Germinal center (tissue), 1 donor: ENCODE results near the gene FAM83E.
"Not testable (repeated sequence)": the region's sequence is repeated elsewhere in the genome, so short reads cannot be mapped to it uniquely, and the experiment has no call there.

Source experiments
- DNase-seq: peaks from one replicate; pipeline ENCODE4 v3.0.0; 2012; ENCODE audit warnings: mixed read lengths, low spot score

The FAM83E gene

DNA sequence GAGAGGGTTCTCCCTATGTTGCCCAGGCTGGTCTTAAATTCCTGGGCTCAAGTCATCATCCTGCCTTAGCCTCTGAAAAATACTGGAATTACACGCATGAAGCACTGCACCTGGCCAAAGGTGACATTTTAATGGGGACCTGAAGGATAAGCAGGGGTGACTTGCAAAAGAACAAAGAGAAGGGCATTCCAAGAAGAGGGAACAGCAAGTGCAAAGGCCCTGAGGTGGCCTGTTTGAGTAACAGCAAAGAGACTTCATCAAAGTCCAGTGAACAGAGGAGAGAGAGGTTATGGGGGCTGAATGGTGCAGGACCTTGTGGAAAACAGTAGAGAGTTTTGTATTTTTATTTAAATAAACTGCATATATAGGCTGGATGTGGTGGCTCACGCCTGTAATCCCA is 27.0 kb upstream of the FAM83E start:
- DNase-seq, result no peak

DNA sequence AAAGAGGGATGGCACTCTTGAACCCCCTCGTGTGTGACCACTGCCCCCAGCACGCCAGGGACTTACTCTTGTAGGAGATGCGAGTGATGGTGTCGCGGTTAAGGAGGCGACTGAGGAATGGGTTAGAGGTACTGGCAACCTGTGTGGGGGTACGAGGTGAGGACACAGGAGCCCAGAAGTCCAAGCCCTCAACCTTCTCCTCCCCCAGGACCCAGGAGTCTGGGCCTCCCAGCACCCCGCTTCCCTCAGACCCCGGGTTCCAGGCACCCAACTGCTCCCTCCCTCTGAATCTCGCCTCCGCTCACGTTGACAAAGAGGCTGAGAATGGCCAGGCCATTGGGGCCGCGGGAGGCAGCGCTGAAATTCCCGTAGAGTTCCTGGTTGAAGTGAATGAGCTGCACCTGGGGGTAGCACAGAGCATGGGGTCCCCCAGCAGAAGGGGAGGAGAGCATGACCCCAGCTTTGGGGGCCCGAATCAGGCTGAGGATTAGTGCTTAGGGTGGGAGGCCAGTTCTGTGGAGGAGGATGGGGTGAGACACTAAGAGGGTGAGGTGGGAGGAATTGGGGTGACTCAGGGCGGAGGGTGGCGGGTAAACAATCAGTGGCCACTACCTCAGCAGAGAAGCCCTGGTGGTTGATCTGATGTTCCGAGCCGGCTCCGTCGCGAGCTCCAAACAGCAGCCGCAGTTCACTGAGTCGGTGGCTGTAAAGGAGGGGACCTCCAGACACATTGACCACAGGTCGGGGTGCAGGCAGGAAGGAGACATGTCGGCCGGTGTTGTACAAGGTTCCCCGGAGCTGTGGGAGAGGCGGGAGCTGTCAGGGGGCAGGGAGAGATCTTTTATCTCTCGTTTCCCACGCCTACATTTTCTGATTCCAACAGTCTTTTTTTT is 24.9 kb upstream of the FAM83E start:
- DNase-seq, result no peak

DNA sequence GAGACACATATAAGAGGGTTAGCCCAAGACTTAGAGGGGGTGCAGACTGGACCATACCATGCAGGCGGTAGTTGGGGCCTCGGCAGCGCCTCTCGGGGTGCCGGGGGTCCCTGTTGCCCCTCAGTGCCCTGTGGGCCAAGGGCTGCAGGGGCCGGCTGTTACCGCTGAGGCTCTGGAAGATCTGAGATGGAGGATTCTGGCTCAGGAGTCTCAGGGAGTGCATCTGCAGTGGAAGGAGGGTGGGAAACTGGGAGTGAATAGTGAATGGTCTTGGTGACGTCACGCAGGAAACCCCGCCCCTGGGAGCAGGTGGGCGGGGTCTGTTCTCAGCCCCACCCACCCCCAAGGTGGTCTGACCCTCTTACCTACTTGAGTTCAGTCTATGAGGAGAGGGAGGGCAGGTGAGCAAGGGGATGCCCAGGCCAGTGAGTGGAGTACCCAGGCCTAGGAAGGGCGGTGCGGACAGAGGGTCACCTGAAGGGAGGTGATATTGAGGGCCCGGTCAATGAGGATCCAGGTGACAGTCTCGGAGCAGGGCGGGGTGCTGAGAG is 24.0 kb upstream of the FAM83E start:
- no peak for DNase-seq

DNA sequence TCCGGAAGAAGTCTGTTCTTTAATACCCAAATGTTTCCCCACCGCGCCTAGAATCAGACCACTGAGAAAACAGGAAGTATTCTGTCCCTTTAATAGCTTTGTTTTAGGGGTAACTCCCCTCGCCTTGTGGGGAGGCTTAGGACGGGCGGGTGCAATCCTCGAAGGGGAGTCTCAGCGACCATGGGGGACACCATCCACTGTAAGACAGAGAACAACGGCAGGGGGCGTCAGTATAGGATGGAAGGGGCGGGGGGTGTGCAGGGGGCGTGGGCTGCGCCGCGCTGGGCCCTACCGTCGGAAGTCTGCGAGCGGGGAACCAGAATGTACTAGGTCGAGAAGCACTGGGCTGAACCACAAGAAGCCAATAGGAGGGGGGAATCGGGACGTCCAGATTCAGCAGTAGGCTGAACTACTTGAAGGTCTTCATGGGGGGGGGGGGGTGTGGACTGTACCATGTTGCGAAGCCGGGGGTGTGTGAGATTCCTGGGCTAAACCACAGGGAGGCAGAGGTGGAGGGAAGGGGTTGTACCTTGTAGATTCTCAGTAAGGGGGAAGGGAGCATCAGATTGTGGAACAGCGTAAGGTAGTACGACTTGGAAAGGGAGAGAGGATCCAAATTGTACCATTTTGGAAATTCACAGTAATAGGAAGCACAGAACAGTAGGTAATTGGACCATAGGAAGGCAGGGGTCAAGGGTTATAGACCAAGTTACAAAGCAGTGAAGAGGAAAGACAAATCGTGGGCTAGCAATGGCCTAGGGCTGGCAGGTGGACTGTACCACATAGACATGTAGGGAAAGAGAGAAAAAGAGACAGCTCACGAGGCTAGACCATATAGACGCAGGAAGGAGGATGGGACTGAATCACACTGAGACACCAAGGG is 23.3 kb upstream of the FAM83E start:
- DNase-seq, result peak; percentile 92

DNA sequence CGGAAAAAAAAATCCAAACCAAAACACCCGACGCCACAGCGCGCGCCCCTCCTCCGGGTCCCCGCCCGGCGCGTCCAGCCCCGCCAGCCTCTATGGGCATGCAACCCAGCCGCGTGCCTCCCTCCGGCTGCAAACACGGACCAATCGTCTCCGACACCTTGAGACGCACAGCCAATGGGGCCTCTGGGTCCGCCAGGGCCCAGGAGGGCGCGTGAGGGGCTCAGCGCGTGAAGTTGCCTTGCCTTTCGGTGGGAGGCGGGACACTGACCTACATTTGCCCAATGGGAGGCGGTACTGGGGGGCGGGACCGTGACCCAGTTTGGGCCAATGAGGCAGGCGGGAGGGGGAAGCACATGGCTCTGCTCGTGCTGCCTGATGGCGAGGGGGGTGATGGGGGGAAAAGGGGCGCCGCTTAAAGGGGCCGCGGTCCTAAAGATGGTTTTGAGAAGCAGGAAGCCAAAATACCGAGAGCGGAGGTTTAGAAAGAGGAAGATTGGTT is 22.6 kb upstream of the FAM83E start:
- DNase-seq, result peak; percentile 98

DNA sequence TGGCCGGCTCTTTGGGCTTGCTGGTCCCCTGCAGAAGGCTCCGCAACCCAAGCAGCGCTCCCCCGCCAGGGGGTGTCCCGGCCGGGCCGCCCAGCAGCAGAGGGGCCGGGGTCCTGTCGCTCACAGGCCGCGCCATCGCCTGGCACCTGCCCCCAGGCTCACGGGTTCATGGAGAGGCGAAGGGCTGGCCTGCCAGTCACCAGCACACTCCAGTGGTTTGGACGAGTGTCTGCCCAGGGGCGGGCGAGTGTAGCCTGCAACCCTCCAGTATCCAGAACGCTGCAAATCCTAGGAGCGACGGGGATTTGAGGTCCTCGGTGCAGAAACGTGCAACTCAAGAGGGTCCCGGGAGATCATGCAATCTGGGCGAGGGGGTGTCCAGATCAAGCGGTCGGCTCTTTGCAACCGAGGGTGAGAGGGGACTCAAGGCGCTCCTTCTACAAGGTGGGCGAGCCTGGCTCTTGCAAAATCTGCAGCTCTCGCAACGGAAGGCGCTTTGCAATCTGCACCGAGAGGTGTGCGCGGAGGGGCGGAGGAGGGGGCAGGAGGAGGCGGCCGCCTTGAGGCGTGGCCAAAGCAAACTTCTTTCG is 22.1 kb upstream of the FAM83E start, which contains the start of gene DBP:
DBP (minus strand) TSS at position 521 of the 590 bp plus-strand sequence; CDS start at position 136, 385 bp downstream.
- no peak for DNase-seq

DNA sequence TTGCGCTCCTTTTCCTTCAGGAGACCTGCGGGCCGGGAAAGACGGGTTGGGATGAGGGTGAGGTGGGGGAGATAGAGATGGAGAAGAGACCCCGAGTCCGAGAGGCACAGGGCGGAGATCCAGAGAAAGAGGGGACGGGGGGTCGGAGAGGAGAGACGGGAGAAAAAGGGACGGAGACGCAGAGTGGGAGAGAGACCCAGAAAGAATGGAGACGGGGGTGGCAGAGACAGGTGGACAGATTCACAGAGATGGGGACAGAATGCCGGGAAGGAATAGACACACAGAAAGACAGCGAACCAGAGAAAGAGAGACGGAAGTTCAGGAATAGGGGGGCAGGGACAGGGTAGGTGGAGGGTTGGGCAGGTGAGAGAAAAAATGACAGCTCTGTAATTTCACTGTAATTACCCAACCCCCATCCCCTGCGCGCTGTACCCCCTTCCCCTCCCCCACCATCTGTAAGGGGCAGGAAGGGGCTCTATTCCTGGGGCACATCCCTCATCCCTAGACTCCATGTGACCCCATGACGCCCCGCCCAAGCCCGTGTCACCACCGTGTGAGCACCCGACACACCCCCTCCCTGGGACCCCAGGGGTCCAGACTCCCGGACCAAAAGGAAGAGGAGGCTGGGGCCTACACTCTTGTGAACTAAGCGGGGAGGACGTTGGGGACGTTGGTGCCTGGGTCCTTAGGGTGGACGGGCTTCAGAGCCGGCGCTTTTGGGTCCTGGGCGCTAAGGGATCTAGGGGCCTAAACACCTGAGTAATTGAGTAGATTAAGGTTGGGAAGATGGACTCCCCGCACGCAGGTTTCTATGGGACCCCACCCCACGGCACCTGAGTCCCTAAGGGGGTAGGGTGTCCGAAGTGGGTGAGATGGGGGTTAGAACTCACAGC is 21.3 kb upstream of the FAM83E start:
- DNase-seq, result no peak

DNA sequence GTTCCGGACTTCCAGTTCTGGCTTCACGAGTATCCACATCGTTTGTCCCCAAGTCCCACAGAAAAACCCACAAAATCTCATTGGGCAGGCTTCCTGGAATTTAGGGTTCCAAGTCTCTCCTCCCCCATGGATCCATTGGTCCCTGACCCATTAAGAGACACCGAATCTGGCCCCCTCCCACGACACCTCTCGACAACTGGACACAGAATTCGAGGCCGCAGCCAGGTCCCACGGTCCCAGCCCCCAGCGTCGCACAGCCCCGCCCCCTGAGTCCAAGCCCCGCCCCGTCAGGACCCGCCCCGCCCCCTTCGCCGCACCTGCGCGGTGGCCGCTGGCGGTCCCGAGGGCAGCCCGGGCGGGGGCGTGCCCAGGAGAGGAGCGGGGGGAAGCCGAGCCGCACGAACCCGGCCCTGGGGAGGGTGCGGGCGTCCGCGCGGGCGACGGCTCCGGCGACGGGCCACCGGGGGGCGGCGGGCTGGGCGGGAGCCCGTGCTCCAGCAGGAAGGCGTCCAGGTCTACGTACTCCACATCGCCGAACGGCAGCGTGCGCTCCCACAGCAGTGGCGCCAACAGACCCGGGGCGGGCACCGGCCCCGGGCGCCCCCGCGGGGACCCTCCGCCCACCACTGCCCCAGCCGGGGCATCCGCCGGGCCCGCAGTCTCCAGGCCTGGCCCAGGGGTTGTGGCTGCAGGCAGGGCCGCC is 20.5 kb upstream of the FAM83E start:
- peak; percentile 87 for DNase-seq

DNA sequence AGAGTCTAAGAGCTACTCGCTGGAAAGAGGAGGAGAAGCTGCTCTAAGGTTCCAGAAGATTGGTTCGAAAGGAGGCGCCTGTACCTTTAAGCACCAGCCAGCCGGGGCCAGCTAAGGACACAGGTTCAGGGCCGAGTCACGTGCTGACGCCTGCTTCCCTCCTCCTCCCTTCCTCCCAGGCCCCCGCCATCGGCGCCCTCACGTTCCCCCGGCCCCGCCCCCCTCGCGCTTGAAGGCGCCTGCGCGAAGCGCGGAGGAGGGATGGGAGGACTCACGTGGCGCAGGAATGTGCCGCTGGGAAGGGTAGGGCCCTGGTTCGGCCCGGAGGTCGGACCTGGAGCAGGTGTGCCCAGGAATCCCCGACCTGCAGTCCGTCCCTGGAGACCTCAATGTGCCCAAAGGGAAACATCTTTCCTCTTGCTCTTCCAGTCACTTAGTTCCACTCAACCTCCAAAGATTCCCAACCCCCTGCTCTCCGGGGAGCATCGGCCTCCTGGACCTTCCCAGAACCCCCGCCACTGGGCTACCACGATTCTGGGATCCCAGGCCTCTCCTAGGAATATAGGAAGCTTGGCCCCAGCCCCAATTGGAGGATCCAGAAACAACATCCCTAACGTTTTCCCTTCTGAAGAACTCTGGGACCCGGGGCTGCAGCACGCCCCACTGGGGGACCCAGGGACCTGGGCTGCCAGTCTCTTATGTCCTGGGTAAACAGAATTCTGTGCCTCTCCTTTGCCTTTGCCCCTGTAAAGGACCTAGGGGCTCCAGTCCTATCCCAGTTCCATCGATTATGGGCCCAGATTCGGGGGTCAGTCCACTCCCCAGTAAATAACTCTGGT is 19.8 kb upstream of the FAM83E start:
- DNase-seq, result peak; percentile 80

DNA sequence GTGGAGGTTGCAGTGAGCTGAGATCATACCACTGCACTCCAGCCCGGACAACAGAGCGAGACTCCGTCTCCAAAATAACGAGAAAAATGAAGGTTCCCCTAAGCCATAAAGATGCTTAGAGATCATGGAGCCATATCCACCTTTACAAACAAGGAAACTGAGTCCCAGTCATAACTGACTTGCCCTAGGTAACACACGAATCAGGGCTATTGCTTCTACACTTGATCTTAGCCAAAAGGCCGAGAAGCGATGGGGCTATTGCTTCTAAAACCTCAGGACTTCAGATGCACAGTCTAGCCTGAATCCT is 19.1 kb upstream of the FAM83E start:
- no peak for DNase-seq

DNA sequence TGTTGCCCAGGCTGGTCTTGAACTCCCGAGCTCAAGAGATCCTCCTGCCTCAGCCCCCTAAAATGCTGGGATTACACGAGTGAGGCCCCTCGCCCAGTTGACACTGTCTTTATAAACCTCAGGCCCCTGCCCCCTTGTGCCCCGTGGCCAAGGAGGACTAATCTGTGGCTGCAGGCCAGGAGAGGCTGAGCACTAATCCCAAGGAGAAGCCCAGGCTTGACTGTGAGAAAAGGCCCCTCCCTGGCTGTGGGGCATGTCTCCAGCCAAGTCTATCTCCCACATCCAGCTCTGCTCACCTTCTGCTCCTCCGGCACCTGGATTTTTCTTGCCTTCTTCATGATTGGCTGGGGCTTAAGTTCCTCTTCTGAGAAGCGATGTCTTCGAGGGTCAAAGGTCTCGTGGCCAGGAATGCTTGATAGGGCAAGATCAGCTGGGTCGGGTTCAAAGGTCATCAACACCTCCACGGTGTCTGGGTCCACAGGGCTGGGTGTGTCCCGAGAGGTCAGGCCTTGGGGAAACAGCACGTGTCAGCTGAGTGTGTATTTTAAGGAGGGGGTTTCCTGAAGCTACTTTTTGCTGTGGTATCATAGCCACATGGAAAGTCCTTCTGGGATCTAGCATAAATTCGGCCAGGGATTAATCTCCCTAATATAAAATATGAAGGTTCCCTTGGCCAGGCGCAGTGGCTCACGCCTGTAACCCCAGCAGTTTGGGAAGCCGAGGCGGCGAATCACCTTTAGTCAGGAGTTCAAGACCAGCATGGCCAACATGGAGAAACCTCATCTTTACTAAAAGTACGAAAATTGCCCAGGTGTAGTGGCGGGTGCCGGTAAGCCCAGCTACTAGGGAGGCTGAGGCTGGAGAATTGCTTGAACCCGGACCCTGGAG is 18.5 kb upstream of the FAM83E start:
- no peak for DNase-seq

DNA sequence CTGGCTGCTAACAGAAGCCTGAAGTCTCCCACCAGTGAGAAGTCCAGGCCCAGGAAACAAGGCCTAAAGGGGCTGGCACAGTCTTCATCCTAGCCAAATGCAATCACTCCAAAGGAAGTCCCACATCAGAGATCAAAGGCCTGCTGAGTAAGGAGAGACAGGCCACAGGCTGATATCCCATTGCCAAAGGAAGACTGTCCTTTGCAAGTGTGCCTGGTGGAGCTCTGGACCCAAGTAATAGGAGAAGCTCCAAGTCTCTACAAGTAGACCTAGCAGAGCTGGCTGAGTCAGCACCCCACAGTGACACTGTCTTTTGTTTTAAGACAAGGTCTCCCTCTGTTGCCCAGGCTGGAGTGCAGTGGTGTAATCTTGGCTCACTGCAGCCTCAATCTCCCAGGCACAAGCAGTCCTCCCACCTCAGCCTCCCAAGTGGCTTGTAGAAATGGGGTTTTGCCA is 17.8 kb upstream of the FAM83E start:
- DNase-seq, result no peak

DNA sequence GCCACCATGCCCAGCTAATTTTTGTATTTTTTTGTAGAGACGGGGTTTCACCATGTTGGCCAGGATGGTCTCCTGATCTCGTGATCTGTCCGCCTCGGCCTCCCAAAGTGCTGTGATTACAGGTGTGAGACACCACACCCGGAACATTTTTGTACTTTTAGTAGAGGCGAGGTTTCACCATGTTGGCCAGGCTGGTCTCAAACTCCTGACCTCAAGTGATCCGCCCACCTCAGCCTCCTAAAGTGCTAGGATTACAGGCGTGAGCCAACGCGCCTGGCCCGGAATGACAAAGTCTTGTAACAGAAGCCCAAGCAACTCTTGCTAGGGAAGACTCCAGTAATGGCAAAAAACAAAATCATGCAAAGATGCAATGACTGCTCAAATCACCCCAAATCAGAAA is 17.4 kb upstream of the FAM83E start:
- not testable (repeated sequence) for DNase-seq

DNA sequence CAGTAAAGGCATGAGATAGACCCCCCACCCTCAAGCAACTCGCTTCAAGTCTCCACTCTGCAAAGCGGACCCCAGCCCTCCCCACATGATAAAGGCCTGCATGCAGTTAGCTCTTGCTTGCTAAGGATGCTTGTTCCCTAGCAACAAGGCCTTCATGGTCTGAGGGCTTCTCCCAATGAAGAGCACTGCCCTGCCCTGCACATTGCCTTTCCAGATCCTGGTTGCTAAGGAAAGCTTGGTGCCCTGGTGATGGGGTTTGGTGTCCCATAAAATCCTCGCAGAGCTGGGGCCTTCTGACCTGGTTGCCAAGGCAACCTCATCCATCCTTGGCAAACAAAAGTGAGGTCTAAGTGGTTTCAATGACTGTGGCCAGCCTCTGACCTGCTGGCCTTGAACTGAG is 16.3 kb upstream of the FAM83E start:
- no peak for DNase-seq

DNA sequence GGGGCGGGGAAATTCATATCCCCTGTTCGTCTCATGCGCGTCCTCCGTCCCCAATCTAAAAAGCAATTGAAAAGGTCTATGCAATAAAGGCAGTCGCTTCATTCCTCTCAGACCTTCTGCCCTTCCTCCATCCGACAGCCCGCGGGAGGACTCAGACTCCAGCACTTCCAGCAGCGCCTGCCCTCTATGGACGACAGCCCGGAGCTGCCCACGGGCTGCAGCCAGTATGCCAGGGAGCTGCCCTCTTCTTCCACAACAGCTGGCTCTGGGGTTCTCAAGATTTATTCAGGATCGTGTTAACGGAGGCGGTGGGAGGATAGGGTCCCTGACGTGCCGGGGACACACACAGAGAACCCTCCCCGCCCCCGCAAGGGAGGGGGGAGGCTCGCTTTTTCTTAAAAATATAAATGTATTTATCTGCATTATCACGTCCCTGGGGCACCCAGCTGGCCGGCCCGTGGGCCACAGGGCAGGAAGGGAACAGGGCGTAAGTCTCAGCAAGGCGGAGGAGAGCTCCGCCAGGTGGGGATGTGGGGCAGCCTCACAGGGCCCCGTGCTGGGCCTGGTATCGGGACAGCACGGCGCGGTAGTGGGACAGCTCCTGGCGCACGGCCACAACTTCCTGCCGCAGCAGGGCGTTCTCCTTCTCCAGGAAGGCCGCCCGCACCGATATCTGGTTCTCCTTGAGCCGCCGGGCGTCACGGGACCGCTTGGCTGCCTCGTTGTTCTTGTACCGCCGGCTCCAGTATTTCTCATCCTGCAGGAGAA is 15.6 kb upstream of the FAM83E start:
- no peak for DNase-seq

DNA sequence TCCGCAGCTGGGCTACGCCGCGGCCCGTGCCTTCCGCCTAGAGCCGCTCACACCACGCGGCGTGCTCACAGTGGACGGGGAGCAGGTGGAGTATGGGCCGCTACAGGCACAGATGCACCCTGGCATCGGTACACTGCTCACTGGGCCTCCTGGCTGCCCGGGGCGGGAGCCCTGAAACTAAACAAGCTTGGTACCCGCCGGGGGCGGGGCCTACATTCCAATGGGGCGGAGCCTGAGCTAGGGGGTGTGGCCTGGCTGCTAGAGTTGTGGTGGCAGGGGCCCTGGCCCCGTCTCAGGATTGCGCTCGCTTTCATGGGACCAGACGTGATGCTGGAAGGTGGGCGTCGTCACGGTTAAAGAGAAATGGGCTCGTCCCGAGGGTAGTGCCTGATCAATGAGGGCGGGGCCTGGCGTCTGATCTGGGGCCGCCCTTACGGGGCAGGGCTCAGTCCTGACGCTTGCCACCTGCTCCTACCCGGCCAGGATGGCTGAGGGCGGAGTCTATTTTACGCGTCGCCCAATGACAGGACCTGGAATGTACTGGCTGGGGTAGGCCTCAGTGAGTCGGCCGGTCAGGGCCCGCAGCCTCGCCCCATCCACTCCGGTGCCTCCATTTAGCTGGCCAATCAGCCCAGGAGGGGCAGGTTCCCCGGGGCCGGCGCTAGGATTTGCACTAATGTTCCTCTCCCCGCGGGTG is 14.9 kb upstream of the FAM83E start:
- DNase-seq, result no peak

DNA sequence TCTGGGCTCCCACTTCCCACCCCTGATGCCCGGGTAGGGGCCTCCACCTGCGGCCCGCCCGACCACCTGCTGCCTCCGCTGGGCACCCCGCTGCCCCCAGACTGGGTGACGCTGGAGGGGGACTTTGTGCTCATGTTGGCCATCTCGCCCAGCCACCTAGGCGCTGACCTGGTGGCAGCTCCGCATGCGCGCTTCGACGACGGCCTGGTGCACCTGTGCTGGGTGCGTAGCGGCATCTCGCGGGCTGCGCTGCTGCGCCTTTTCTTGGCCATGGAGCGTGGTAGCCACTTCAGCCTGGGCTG is 14.4 kb upstream of the FAM83E start:
- no peak for DNase-seq
